K562 (cell line): ENCODE measurements around the gene MED13L.

ENCODE experiments used
- BDP1 ChIP-seq: IDR thresholded peaks from 3 replicates; pipeline ENCODE4 v1.6.1; 2011; ENCODE audit not compliant: insufficient read length, insufficient read depth
- FOXJ3 ChIP-seq: sonication (generic); formaldehyde crosslinking; IDR thresholded peaks from 2 replicates; pipeline ENCODE4 v1.4.0; 2020; ENCODE audit warnings: mild to moderate bottlenecking, missing genetic modification reagents
- MCM5 ChIP-seq: fragments of 450-650 bp; IDR thresholded peaks from 2 replicates; pipeline ENCODE4 v1.6.1; 2016; ENCODE audit warnings: low read depth
- MXI1 ChIP-seq: IDR thresholded peaks from 2 replicates; pipeline ENCODE4 v1.6.1; 2011; ENCODE audit warnings: low read depth, mild to moderate bottlenecking, improper control_type of control experiment, low read length
- POLR2G ChIP-seq: fragments of 200-400 bp; formaldehyde crosslinking; IDR thresholded peaks from 2 replicates; pipeline ENCODE4 v1.6.1; 2017; ENCODE audit warnings: low read depth, mild to moderate bottlenecking, antibody characterized with exemption, low read length, moderate library complexity
- ZNF507 ChIP-seq: conservative IDR thresholded peaks from 2 replicates; pipeline ENCODE4 v1.6.1; 2017; ENCODE audit warnings: missing genetic modification characterization, missing compliant biosample characterization
- TF ChIP-seq, protein P1 (sequence below), 3 experiments: IDR thresholded peaks in 2 of 3; conservative IDR thresholded peaks in 1 of 3; 2 replicates each; pipeline ENCODE4 v1.5.1; 2011 to 2012; ENCODE audit warnings: low read length in 3 of 3, mild to moderate bottlenecking in 3 of 3, control low read depth in 2 of 3, improper control_type of control experiment in 1 of 3, inconsistent platforms in 1 of 3, low read depth in 1 of 3, mixed read lengths in 1 of 3, moderate library complexity in 1 of 3; ENCODE audit not compliant: insufficient read depth in 2 of 3

DNA sequence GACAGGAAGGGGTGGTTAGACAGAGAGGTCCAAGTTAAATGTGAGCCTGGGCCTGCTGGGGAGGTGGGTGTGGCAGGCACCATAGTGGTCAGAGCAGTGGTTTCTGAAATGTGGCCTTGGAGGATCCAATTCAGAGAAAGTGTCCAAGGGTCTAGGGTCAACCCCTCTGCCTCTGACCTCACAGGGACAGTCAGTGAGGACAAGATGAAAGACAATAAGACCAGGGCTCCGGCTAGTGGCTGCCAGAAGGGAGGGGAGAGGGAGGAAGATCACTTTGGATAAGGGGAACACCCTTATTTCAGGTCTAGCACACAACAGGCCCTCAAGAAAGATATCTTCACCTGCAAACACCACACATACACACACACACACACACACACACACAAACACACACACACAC, 335.1 kb downstream of the MED13L start:
- TF ChIP-seq MCM5 (no peak), BDP1 (no peak), MXI1 (no peak), POLR2G (no peak), FOXJ3 (CRISPR knock-in tag) (no peak), ZNF507 (tag) (no peak)
- TF ChIP-seq, protein P1, sequence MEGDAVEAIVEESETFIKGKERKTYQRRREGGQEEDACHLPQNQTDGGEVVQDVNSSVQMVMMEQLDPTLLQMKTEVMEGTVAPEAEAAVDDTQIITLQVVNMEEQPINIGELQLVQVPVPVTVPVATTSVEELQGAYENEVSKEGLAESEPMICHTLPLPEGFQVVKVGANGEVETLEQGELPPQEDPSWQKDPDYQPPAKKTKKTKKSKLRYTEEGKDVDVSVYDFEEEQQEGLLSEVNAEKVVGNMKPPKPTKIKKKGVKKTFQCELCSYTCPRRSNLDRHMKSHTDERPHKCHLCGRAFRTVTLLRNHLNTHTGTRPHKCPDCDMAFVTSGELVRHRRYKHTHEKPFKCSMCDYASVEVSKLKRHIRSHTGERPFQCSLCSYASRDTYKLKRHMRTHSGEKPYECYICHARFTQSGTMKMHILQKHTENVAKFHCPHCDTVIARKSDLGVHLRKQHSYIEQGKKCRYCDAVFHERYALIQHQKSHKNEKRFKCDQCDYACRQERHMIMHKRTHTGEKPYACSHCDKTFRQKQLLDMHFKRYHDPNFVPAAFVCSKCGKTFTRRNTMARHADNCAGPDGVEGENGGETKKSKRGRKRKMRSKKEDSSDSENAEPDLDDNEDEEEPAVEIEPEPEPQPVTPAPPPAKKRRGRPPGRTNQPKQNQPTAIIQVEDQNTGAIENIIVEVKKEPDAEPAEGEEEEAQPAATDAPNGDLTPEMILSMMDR (IDR thresholded peaks at IDR 0.05 in 2 of 3, conservative IDR thresholded peaks at IDR 0.05 in 1 of 3; ENCODE audit: insufficient read depth in 2 of 3, low read depth in 1 of 3, low read length in 3 of 3): no peak
